Posterior vena cava (tissue), 2 donors: ENCODE data around the gene UAP1. TPM values are rescaled to one million over a fixed set of nuclear protein-coding genes. Genes with fewer than 3 reads are reported as not detected.

Experiments used
- DNase-seq: peaks from one replicate; pipeline ENCODE4 v3.0.0-alpha.2; 2020; ENCODE audit warnings: low spot score
- intact Hi-C, 2 donors: fragments of 100-400 bp; cut with DNase I; formaldehyde crosslinking; loops; one replicate each; pipeline versions ENCODE4 v1.14.1 to v1.14.2; 2022 to 2023
- long read RNA-seq, 2 donors: library from polyadenylated mRNA; unstranded; transcript quantifications; one replicate each; pipeline ENCODE4 v2.0.0, GENCODE V29; 2020 to 2021
- total RNA-seq, 2 donors: library from RNA; stranded (reverse); fragmentation: NEBNext Ultra II Directional; extraction: Animal tissue kit (Norgen Biotek cat#: 25700); gene quantifications; one replicate each; pipeline ENCODE4 v1.2.1, GENCODE V29; 2021
- donor health status: DM: yes; HTN: yes; CAD: no.
- donor health status: DM: yes; HTN: yes; CAD: no.

The UAP1 gene
- 100 to 1,000 TPM; 106 to 115 TPM for total RNA-seq
- long read RNA-seq, donor 1, transcript UAP1-201 (11 exons, 2,377 nt): major isoform, 33 of 51 reads
- long read RNA-seq, donor 1, partial matches to known transcripts: 5 of 51 reads
- long read RNA-seq, donor 1, other reads (novel, unspliced or antisense): 10 of 51 reads
- long read RNA-seq, donor 2, transcript UAP1-204 (10 exons, 2,294 nt): minor isoform, 14 of 169 reads
- long read RNA-seq, donor 2, transcript UAP1-201 (11 exons, 2,377 nt): major isoform, 102 of 169 reads
- long read RNA-seq, donor 2, partial matches to known transcripts: 10 of 169 reads
- long read RNA-seq, donor 2, other reads (novel, unspliced or antisense): 40 of 169 reads

GRCh38 chr1:162561616-162562469, at the start of gene UAP1:
Gene UAP1, plus strand, starts transcription at chr1:162561722. Its CDS starts 4,347 bp downstream, at chr1:162566069.
- intact Hi-C loops: no loop called here
- no peak for DNase-seq

- intact Hi-C loops: no loop called here
- DNase-seq: no peak
Observed at GRCh38 chr1:162527314-162527713, 34.2 kb upstream of the UAP1 start.

GRCh38 chr1:162530307-162530987, 31.1 kb upstream of the UAP1 start:
- no peak for DNase-seq
- intact Hi-C loops: no loop called here

GRCh38 chr1:162530988-162531319, 30.6 kb upstream of the UAP1 start:
- intact Hi-C loops: no loop called here
- DNase-seq: no peak

GRCh38 chr1:162535501-162535900, 26.0 kb upstream of the UAP1 start:
- no peak for DNase-seq
- intact Hi-C loops: no loop called here

GRCh38 chr1:162536511-162536910, 25.0 kb upstream of the UAP1 start:
- intact Hi-C loops: no loop called here
- DNase-seq: no peak

GRCh38 chr1:162537216-162537615, 24.3 kb upstream of the UAP1 start:
- no peak for DNase-seq
- intact Hi-C loops: no loop called here

- intact Hi-C loops: no loop called here
- DNase-seq: no peak
Observed at GRCh38 chr1:162538815-162539431, 22.6 kb upstream of the UAP1 start.

GRCh38 chr1:162541619-162542141, 19.8 kb upstream of the UAP1 start:
- intact Hi-C loops: no loop called here
- peak; percentile 89 for DNase-seq

- intact Hi-C loops: no loop called here
- DNase-seq: no peak
Observed at GRCh38 chr1:162543228-162543627, 18.3 kb upstream of the UAP1 start.

GRCh38 chr1:162548170-162548569, 13.4 kb upstream of the UAP1 start:
- no peak for DNase-seq
- intact Hi-C loops: no loop called here

GRCh38 chr1:162549001-162549400, 12.5 kb upstream of the UAP1 start:
- intact Hi-C loops: no loop called here
- no peak for DNase-seq

- intact Hi-C loops: no loop called here
- no peak for DNase-seq
Observed at GRCh38 chr1:162550925-162551324, 10.6 kb upstream of the UAP1 start.

GRCh38 chr1:162551969-162552683, 9.4 kb upstream of the UAP1 start:
- intact Hi-C loops: no loop called here
- no peak for DNase-seq

- intact Hi-C loops: no loop called here
- no peak for DNase-seq
Observed at GRCh38 chr1:162552684-162553252, 8.8 kb upstream of the UAP1 start.

- DNase-seq: no peak
- intact Hi-C loops: no loop called here
Observed at GRCh38 chr1:162554258-162554657, 7.3 kb upstream of the UAP1 start.

GRCh38 chr1:162557536-162557935, 4.0 kb upstream of the UAP1 start:
- intact Hi-C loops: no loop called here

GRCh38 chr1:162560303-162561036, 1.1 kb upstream of the UAP1 start:
- intact Hi-C loops: no loop called here
- DNase-seq: no peak

More at GRCh38 chr1:162557536-162557935, 4.0 kb upstream of the UAP1 start:
- no peak for DNase-seq
